ENCODE results near the gene COL15A1.

COL15A1 gene

DNA sequence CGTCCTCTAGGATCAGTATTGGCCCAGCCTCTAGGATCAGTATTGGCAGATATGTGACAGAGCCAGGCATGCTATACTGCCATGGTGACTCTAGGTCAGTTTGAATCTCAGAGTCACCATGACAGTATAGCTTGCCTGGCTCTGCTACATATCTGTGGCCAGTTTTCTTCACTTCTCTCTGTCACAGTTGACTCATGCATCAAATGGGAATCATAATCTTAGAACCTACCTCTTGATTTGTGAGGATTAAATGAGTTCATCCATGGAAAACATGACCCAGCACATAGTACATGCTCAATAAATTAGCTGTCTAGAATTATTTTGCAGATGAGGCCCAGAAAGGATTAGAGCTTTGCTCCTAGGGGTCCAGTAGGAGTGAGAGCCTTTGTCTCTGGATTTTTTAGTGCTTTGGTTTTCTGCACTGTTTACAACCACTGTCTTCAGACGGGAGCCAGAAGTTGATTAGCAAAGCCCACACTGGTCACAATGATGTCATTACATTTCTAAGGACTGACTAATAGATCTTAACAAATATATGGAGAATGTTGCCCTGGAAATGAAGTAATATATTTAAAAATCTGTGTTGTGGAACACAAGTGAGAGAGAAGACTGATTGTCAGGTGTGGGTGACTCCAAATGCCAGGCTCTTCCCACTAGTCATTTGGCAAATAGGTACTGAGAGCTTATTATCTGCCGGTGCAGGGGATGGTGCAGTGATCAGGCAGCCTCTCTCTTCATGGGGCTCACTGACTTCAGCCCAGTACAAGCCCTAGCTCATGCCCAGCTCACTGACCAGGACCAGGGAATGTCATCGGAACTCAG, 76.0 kb downstream of the COL15A1 start:
- no peak for DNase-seq

DNA sequence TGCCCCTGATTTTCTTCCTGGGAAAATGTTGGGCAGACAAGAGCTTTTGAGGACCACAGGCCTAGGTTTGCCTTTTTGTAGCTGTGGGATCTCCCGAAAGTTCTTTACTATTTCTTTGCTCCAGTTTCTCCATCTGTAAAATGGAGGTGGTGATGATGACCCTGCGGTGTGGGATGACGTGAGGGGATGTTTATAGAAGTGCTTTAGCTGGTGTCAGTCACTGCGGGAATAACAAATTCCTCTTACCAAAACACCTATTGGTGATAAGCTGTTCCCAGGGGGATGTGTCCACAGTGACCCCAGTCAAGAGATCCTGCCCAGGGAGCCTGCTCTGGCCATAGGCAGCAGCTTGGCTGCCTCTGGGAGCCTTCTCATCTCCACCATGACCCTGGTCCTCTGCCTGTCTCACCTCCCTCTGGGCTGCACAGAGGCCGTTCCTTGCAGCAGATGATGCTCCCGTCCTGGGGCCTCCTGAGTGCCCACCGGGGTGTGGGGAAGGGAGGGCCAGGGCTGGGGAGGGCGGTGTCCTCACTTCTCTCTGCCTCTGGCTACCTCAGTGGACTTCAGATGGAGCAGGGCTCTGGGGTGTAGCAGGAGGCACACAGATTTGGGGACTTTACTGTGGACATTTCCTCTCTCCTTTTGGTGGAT, 77.2 kb downstream of the COL15A1 start:
- no peak for DNase-seq

DNA sequence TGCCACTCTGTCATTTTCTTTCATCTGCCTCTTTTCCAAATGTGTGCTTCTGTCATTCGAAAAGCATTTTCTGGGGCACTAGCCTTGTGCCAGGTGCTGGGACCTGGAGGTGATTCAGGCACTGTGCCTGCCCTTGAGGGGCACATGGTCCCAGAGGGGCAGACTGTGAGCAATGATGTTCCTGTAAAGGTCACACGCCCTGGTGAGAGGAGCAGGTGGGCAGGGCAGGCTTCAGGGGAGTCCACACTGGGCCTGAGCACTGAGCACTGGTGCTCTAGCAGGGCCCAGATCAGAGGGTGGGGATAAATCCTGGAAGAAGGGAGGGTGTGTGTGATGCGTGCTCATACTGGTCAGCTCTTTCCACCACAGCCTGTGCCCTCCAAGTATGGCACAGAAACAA, 77.8 kb downstream of the COL15A1 start:
- no peak for DNase-seq

GRCh38 chr9:99023231-99023630, 79.5 kb downstream of the COL15A1 start:
- DNase-seq: no peak

DNA sequence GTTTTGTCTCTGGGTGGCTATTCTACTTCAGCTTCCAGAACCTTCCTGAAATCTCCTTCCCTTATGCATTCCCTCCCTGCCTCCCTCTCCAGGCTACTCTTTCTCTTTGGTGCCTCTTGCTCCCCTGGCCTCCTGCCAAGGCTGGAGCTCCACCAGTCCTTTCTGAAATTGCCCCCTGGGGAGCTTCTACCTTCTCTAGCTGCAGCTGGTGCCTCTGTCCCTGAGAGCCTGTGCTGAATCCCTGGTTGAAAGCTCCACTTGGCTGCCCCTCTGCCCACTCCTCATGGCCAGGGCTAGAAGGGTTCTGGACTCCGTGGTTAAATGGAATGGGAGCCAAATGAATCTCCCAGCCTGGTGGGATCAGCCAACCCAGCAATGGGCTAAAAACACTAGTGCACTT, 80.1 kb downstream of the COL15A1 start:
- no peak for DNase-seq

- no peak for DNase-seq
Measured at GRCh38 chr9:99024959-99025358, 81.3 kb downstream of the COL15A1 start.

DNA sequence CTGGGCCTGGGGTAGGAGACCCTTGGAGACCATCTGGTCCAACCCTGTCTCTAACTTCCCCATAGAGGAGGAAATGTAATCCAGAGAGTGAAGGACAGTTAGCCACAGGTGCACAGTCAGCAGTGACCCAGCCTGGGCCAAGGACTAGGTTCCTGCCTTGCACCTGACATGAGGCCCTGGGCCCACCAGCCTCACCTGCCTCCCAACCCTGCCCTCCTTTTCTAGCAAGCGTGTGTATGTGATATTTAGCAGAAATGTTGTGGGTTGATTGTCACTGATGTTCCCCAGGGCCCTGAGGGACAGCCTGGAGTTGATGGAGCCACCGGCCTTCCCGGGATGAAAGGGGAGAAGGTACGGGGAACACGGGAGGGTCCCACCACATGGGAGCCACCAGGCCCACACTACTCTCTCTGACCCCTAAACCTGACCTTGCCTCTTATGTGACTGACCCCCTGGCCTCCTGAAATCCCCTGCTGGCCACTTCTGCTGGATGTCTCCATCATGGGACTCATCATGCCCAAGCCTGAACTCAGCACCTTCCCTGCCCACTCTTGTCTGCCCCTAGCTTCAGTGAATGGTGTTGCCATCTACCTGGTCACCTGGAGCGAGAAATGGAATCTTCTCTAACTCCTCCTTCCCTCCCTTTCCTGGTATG, 82.0 kb downstream of the COL15A1 start:
- DNase-seq: no peak

GRCh38 chr9:99026271-99026955, 82.7 kb downstream of the COL15A1 start:
- DNase-seq: no peak

GRCh38 chr9:99026956-99027298, 83.2 kb downstream of the COL15A1 start:
- no peak for DNase-seq

DNA sequence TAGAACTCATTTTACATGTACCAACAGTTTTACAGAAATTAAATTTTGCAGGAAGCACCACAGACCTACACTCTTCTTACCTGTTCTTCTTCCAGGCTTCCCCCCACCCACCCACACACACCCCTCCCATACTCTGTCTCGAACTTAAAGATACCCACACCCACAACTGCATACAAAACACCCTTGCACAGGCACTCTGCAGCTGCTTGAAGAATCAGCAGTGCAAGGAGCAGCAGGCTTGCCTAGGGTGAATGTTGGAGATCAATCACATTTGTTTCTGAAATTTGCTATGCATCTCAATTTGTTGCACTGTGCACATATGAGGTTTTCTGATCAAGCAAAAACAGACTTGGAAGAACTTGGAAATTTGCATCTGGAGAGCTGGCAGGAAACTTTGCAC, 83.7 kb downstream of the COL15A1 start:
- no peak for DNase-seq

GRCh38 chr9:99029083-99029645, 85.5 kb downstream of the COL15A1 start:
- DNase-seq: no peak

DNA sequence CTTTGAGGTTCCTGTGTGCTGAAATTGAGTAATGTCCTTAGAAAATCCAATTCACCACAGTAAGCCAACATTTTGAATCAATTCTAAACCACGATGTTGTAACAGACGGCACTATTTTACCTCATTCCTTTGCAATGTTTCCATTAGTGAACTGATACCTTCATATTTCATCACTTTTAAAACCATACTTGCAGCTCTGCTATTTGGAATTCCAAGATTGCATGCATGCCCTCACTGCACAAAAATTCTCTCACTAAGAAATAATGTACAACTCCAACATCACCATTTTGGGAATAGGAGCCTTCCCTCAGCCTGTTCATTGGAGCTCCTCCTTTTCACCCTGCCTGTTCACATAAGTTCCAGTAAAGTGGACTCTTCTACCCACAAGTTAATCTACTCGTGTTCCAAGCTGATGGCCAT, 86.4 kb downstream of the COL15A1 start:
- DNase-seq: no peak

- DNase-seq: no peak
Measured at GRCh38 chr9:99030610-99031109, 87.0 kb downstream of the COL15A1 start.

DNA sequence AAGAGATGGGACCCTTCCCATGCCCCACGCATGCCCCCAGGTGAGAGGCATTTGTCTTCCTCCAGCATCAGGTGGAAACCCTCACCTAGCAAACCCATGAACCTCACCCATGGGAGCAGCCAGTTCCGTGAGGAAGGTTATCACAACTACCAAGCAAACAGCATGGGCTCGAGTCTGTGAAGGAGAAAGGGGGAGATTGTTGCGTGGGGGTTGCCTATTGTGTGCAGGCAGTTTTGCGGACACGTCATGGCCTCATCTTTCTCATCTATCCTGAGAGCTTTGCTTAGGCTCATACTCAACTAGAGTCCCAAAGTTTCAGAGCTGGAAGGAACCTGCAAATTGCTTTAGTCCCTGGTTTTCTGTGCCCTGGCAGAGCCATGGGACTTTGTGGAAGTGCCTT, 87.6 kb downstream of the COL15A1 start:
- no peak for DNase-seq

GRCh38 chr9:99031994-99032393, 88.3 kb downstream of the COL15A1 start:
- no peak for DNase-seq

DNA sequence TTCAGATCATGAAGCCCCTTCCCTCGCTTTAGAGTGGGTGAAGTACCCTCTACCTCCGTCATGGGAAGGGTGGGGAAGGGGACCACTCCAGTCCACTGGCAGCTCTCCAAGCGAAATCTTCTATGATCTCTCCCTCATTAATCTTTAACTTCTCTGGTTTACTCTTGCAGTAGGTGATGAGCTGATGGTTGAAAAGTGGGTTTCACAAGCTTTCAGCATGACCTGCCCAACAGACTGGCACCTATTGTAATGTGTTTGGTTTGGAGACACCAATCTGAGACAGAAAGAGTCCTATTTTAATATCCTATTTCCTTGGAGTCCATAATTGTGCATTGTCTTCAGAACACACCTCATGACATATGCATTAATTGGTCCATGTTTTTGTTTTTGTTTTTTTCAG, 90.4 kb downstream of the COL15A1 start:
- no peak for DNase-seq

DNA sequence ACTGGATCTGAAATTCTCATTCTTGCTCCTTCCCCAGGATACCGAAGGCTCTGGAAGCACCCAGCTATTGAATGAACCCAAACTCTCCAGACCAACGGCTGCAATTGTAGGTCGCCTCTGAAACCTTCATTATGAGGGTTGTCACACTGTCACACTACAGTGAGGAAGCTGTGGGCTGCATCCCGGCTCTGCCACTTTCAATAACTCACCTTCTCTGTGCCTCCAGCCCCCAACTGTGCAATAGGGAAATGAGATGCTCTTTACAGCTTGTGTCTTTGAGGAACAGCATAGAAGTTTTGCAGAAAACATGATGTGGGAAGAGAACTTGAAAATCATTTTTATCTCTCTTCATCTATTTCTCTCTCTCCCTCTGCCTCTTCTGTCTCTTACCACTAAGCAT, 91.6 kb downstream of the COL15A1 start:
- no peak for DNase-seq

GRCh38 chr9:99037769-99038483, 94.2 kb downstream of the COL15A1 start:
- no peak for DNase-seq

DNA sequence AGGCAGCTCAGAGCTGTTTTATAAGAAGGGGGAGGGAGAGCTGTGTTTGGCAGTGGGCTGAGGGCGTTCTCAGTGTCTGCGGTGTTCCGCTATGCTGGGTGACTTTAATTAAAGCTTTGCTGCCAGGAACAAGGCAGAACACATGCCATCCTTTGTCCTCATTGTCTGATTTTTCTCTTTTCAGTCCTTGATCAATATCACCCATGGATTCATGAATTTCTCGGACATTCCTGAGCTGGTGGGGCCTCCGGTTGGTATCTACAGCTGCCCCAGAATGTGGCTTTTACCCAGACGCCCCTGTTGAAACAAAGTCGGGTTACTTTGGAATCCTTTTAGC, 94.7 kb downstream of the COL15A1 start:
- DNase-seq: no peak

GRCh38 chr9:99039505-99040182, 95.9 kb downstream of the COL15A1 start:
- no peak for DNase-seq

DNA sequence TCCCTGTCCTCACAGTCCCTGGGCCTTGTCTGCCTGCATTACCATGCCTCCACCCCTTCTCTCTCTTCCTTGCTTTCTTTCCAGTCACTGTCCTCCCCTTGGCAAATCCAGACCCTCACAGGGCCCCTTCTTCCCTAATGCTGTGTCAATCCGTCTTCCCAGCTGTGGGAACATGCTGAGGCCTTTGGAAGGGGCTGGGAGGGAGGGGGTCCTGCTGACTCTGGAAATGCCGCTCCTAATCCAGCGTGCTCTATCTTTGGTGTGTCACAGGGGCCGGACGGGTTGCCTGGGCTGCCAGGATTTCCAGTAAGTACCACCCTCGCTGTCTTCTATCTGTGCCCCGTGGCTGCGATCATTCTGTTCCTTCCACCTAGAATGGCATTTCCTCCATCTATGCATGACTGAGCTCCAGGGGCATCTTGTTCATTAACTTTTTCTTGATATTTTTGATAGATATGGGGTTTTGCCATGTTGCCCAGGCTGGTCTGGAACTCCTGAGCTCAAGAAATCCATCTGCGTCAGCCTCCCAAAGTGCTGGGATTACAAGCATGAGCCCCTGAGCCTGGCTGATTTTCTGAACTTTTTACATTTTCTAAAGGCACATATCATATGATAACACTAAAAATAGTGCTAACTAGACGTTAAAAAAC, 96.7 kb downstream of the COL15A1 start:
- DNase-seq: no peak
